Naive thymus-derived CD4-positive, alpha-beta T cell (primary cell): Measurements from ENCODE around the gene CANT1. TPM values are rescaled to one million over a fixed set of nuclear protein-coding genes. Genes with fewer than 3 reads are reported as not detected.

Source experiments
- ATAC-seq: fragments of 150-1000 bp; cut with Tn5 transposase; 2 replicates; pipeline ENCODE4 v1.10.0; 2021; ENCODE audit warnings: mild to moderate bottlenecking, moderate library complexity
- CTCF ChIA-PET: fragments of 350-600 bp; sonication (Branson Sonifier 250); formaldehyde crosslinking; loops from one replicate; lab custom pipeline; 2021; ENCODE audit warnings: antibody characterized with exemption; lab: Charles Lee
- POLR2A ChIA-PET: fragments of 350-600 bp; sonication (Branson Sonifier 250); formaldehyde crosslinking; loops from one replicate; lab custom pipeline; 2021; ENCODE audit warnings: antibody characterized with exemption, inconsistent platforms; lab: Charles Lee
- DNase-seq, 9 donors: peaks; one replicate each; pipeline versions ENCODE4 v3.0.0 to v3.0.0-alpha.2; 2020 to 2022; ENCODE audit warnings: mixed read lengths in 1 of 9
- H3K27ac ChIP-seq: one replicate; pipeline ENCODE4 v1.7.0; 2013; ENCODE audit warnings: mild to moderate bottlenecking, low read depth, low read length, moderate library complexity
- H3K27me3 ChIP-seq, 2 donors: one replicate each; pipeline ENCODE4 v1.7.0; 2013; ENCODE audit warnings: low read length in 2 of 2, mild to moderate bottlenecking in 2 of 2, moderate library complexity in 2 of 2; ENCODE audit not compliant: control insufficient read depth in 2 of 2, insufficient read depth in 2 of 2
- H3K36me3 ChIP-seq, 3 experiments: 1 replicate in 2 of 3; 2 replicates in 1 of 3; pipeline ENCODE4 v1.7.0; 2013; ENCODE audit warnings: low read length in 3 of 3, mild to moderate bottlenecking in 3 of 3, moderate library complexity in 1 of 3; ENCODE audit not compliant: insufficient read depth in 3 of 3, control insufficient read depth in 2 of 3
- H3K4me1 ChIP-seq, 2 donors: one replicate each; pipeline ENCODE4 v1.7.0; 2013; ENCODE audit warnings: low read length in 2 of 2, mild to moderate bottlenecking in 2 of 2, moderate library complexity in 1 of 2; ENCODE audit not compliant: control insufficient read depth in 2 of 2, insufficient read depth in 2 of 2
- H3K4me3 ChIP-seq: 2 replicates; pipeline ENCODE4 v1.7.0; 2013; ENCODE audit warnings: mild to moderate bottlenecking, low read length
- H3K9me3 ChIP-seq, 3 experiments: 1 replicate in 2 of 3; 2 replicates in 1 of 3; pipeline ENCODE4 v1.7.0; 2013; ENCODE audit warnings: low read length in 3 of 3; ENCODE audit not compliant: control insufficient read depth in 2 of 3
- H3K27ac Mint-ChIP-seq, 9 donors: one replicate each; pipeline ENCODE4 v1.8.0; 2020 to 2022; ENCODE audit warnings: mixed read lengths in 9 of 9, mild to moderate bottlenecking in 8 of 9, moderate library complexity in 5 of 9, inconsistent platforms in 2 of 9
- H3K27me3 Mint-ChIP-seq, 5 donors: one replicate each; pipeline ENCODE4 v1.8.0; 2021 to 2022; ENCODE audit warnings: mixed read lengths in 5 of 5, mild to moderate bottlenecking in 1 of 5
- H3K36me3 Mint-ChIP-seq, 5 donors: one replicate each; pipeline ENCODE4 v1.8.0; 2020 to 2022; ENCODE audit warnings: mixed read lengths in 5 of 5, mild to moderate bottlenecking in 3 of 5, inconsistent platforms in 1 of 5
- H3K4me1 Mint-ChIP-seq, 7 donors: one replicate each; pipeline ENCODE4 v1.8.0; 2020 to 2022; ENCODE audit warnings: mixed read lengths in 7 of 7, mild to moderate bottlenecking in 3 of 7, inconsistent platforms in 1 of 7
- H3K4me3 Mint-ChIP-seq, 10 donors: one replicate each; pipeline ENCODE4 v1.8.0; 2020 to 2022; ENCODE audit warnings: mild to moderate bottlenecking in 10 of 10, mixed read lengths in 10 of 10, moderate library complexity in 6 of 10, inconsistent platforms in 2 of 10
- H3K9me3 Mint-ChIP-seq, 11 donors: one replicate each; pipeline ENCODE4 v1.8.0; 2020 to 2022; ENCODE audit warnings: mixed read lengths in 11 of 11, mild to moderate bottlenecking in 4 of 11, inconsistent platforms in 1 of 11, moderate library complexity in 1 of 11
- intact Hi-C, 2 donors: fragments of 100-400 bp; cut with micrococcal nuclease; formaldehyde crosslinking; loops; one replicate each; pipeline ENCODE4 v1.15.1; 2023
- polyA plus RNA-seq, 2 donors: library from polyadenylated mRNA; unstranded; fragments of 300-500 nt; fragmentation: Illumina TruSeq; gene quantifications; one replicate each; pipeline ENCODE4 v1.2.3, GENCODE V29; 2021
- total RNA-seq, 6 experiments: library from RNA in 5 of 6; stranded (reverse) in 5 of 6; gene quantifications; 1 replicate in 5 of 6; 2 replicates in 1 of 6; pipeline ENCODE4 v1.2.3 and lab custom pipeline; 2021 to 2026

Gene CANT1
- total and polyA plus RNA-seq, 7 experiments from 2014 or later = 11.2 to 82.2 (median 42.3) TPM

DNA sequence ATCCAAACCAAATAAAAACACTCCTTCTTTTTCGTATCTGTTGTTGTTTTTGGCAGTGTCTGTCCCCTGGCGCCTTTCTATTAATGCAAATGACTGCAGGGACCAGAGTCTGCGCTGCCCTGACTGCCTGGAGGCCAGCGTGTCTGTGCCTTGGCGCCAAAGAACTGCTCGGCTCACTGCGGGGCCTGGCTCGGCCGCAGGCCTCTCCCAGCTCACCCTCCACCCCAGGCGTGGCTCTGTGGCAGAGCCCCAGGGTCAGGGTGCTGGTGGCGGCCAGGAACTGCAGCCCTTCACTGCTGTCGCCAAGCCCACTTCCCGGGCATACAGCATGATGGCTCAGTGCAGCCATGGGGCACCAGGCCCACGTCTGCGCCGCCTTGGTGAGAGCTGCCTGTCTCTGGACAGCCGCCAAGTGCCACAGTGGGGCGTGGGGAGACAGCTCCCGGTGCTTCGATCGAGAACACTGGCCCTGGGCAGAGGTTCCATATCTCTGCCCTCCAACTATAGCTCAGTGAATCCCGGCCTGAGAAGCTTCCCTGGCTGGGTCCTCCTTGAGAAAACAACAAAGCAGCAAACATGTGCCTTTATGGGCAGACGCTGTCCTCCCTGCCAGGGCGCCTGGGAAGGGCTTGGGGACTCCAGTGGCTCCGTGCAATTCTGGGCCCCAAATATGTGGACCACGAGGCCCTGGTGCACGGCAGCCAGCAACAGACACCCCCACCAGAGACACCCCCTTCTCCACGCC lies 11.1 kb downstream of the CANT1 start:
- Histone ChIP-seq H3K4me3 (no peak overlapping the region), H3K4me1 (no peaks in the 10 kb centered on the region), H3K9me3 (no peaks in the 10 kb centered on the region), H3K36me3 (peaks cover 0 to 86% (median 4%) of the 10 kb centered on the region in 3 experiments), H3K27ac (no peak overlapping the region), H3K27me3 (no peaks in the 10 kb centered on the region)
- H3K9me3 Mint-ChIP-seq = no peaks in the 10 kb centered on the region
- H3K27me3 Mint-ChIP-seq = no peaks in the 10 kb centered on the region
- DNase-seq = no peak
- peaks cover 6 to 25% (median 11%) of the 10 kb centered on the region in 7 donors for H3K4me1 Mint-ChIP-seq
- ChIA-PET POLR2A (no interaction called here), CTCF (no interaction called here)
- H3K27ac Mint-ChIP-seq = peak overlapping the region in 2 of 9 donors; percentile 6 to 41
- H3K36me3 Mint-ChIP-seq = peaks cover 0 to 30% (median 4%) of the 10 kb centered on the region in 5 donors
- H3K4me3 Mint-ChIP-seq = no peak overlapping the region
- no peak for ATAC-seq
- intact Hi-C loops = no loop called here

DNA sequence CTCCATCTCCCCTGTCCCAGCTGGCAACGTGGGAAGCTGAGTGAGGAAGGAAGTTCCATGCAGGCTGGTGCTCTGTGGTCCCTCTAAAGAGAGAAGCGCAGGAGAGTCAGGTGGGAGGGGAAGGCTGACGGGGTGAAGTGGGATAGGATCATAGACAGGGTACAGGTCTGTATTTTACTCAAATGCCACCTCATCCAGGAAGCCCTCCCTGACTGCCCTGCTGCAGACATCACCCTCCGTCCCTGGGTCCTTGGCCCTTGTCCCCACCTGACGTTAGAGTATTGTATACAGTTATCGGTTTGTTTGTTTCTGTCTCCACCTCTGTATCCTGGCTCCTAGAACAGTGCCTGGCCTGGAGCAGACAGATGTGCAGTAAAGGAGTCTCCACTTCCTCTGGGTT lies 11.7 kb downstream of the CANT1 start:
- peaks cover 0 to 36% (median 8%) of the 10 kb centered on the region in 5 donors for H3K36me3 Mint-ChIP-seq
- peaks cover 0 to 85% (median 4%) of the 10 kb centered on the region in 3 experiments for H3K36me3 ChIP-seq
- H3K9me3 ChIP-seq = no peaks in the 10 kb centered on the region
- H3K4me3 Mint-ChIP-seq = no peak overlapping the region
- H3K27me3 Mint-ChIP-seq = no peaks in the 10 kb centered on the region
- intact Hi-C loops = no loop called here
- H3K27ac Mint-ChIP-seq = peak overlapping the region in 2 of 9 donors; percentile 41 to 56
- H3K27ac ChIP-seq = no peak overlapping the region
- H3K9me3 Mint-ChIP-seq = no peaks in the 10 kb centered on the region
- no peak overlapping the region for H3K4me3 ChIP-seq
- H3K4me1 ChIP-seq = no peaks in the 10 kb centered on the region
- DNase-seq (no peak), ATAC-seq (no peak)
- POLR2A ChIA-PET = no interaction called here
- H3K4me1 Mint-ChIP-seq = peaks cover 10 to 26% (median 15%) of the 10 kb centered on the region in 7 donors
- CTCF ChIA-PET = no interaction called here
- no peaks in the 10 kb centered on the region for H3K27me3 ChIP-seq

DNA sequence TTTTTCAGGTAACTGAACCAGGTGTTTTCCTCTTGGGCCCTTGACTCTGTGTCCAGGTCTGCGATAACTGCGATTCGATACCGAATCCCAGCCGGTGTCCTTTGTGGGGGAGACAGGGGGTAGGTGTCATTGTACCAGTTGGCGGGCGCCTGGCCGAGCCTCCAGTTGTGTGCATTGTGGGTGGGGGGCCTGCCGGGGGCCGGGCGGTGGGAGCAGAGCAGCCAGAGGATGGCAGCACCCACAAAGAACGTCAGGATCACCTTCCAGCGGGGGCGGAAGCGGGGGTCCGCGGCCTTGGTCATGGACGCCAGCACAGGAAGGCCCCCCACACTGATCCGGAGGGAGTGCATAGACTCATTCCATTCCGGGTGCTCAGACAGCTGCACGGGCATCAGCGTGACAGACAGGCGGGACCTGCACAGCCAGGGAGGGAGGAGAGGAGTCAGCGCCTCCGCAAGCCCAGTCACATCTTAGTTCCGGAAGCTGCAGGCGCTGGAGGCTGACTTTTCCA lies 12.3 kb downstream of the CANT1 start:
- DNase-seq (no peak), ATAC-seq (no peak)
- Mint-ChIP-seq H3K27me3 (no peaks in the 10 kb centered on the region), H3K4me1 (peaks cover 6 to 22% (median 15%) of the 10 kb centered on the region in 7 donors), H3K9me3 (no peaks in the 10 kb centered on the region), H3K4me3 (no peak overlapping the region), H3K27ac (peak overlapping the region in 1 of 9 donors; percentile 17), H3K36me3 (peaks cover 0 to 35% (median 10%) of the 10 kb centered on the region in 5 donors)
- Histone ChIP-seq H3K4me1 (no peaks in the 10 kb centered on the region), H3K27ac (no peak overlapping the region), H3K9me3 (no peaks in the 10 kb centered on the region), H3K36me3 (peaks cover 0 to 86% (median 4%) of the 10 kb centered on the region in 3 experiments), H3K27me3 (no peaks in the 10 kb centered on the region), H3K4me3 (no peak overlapping the region)
- intact Hi-C loops = no loop called here
- ChIA-PET CTCF (interaction anchor here (0.7 kb wide), 1 partner anchor 15 kb away, joined by 3 read pairs; no protein-coding TSS in a partner anchor), POLR2A (no interaction called here)

GRCh38 chr17:78996781-78997201 lies 12.8 kb downstream of the CANT1 start:
- Histone ChIP-seq H3K4me3 (no peak overlapping the region), H3K27ac (no peak overlapping the region), H3K4me1 (no peaks in the 10 kb centered on the region), H3K36me3 (peaks cover 0 to 86% (median 4%) of the 10 kb centered on the region in 3 experiments), H3K9me3 (no peaks in the 10 kb centered on the region), H3K27me3 (no peaks in the 10 kb centered on the region)
- peaks cover 6 to 17% (median 14%) of the 10 kb centered on the region in 7 donors for H3K4me1 Mint-ChIP-seq
- H3K36me3 Mint-ChIP-seq = peaks cover 0 to 34% (median 10%) of the 10 kb centered on the region in 5 donors
- peak overlapping the region in 1 of 9 donors; percentile 17 for H3K27ac Mint-ChIP-seq
- no peak overlapping the region for H3K4me3 Mint-ChIP-seq
- no peak for DNase-seq
- CTCF ChIA-PET = interaction anchor here (0.7 kb wide), 1 partner anchor 16 kb away, joined by 3 read pairs; no protein-coding TSS in a partner anchor
- H3K27me3 Mint-ChIP-seq = no peaks in the 10 kb centered on the region
- no peaks in the 10 kb centered on the region for H3K9me3 Mint-ChIP-seq
- no peak for ATAC-seq
- POLR2A ChIA-PET = no interaction called here
- intact Hi-C loops = no loop called here

GRCh38 chr17:78995761-78996451 lies 13.7 kb downstream of the CANT1 start:
- ATAC-seq (no peak), DNase-seq (no peak)
- ChIA-PET POLR2A (no interaction called here), CTCF (interaction anchor here (0.9 kb wide), 1 partner anchor 47 kb away, joined by 3 read pairs; no protein-coding TSS in a partner anchor)
- Mint-ChIP-seq H3K4me1 (peaks cover 3 to 14% (median 10%) of the 10 kb centered on the region in 7 donors), H3K4me3 (no peak overlapping the region), H3K9me3 (no peaks in the 10 kb centered on the region), H3K27me3 (no peaks in the 10 kb centered on the region), H3K36me3 (peaks cover 0 to 38% (median 10%) of the 10 kb centered on the region in 5 donors), H3K27ac (peak overlapping the region in 2 of 9 donors; percentile 19 to 28)
- Histone ChIP-seq H3K36me3 (peaks cover 0 to 91% (median 4%) of the 10 kb centered on the region in 3 experiments), H3K4me1 (no peaks in the 10 kb centered on the region), H3K27ac (no peak overlapping the region), H3K4me3 (no peak overlapping the region), H3K27me3 (no peaks in the 10 kb centered on the region), H3K9me3 (no peaks in the 10 kb centered on the region)
- intact Hi-C loops = no loop called here

DNA sequence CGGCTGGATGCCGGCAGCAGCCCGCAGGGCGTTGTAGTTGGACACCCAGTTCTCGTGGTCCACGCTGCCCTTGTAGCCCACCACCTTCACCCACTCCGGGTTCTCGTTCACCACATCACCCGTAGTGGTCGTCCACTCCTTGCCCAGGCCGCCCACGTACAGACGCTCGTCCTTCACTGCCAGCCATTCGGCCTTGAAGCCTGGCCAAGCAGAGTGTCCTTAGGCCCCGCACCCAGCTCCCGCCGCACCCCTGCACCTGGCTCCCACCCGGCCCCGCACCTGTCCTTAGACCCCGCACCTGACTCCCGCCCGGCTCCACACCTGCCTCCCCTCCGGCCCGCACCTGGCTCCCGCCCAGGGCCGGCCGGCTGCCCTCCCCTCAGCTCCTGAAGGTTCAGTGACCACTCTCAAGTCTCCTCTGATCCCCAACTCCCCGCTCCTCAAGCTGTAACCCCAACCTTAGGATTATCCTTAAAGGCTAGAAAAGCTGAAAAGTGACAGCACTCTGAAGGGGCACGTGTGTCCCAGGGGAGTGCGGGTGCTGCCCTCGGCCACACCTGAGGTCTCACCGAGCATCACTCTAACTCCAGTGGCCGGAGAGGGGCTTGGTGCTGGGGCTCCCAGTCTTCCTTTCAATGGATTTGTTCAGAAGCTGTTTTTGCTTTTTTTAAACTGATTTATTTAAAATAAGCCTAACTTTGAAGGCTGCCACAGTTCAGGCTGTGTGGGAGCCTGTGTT lies 14.4 kb downstream of the CANT1 start:
- ATAC-seq (no peak), DNase-seq (no peak)
- no peaks in the 10 kb centered on the region for H3K9me3 ChIP-seq
- no peaks in the 10 kb centered on the region for H3K27me3 Mint-ChIP-seq
- H3K4me3 ChIP-seq = no peak overlapping the region
- no peak overlapping the region for H3K27ac ChIP-seq
- ChIA-PET CTCF (interaction anchor here (0.9 kb wide), 1 partner anchor 47 kb away, joined by 3 read pairs; no protein-coding TSS in a partner anchor), POLR2A (no interaction called here)
- no peak overlapping the region for H3K4me3 Mint-ChIP-seq
- no peaks in the 10 kb centered on the region for H3K9me3 Mint-ChIP-seq
- H3K4me1 ChIP-seq = no peaks in the 10 kb centered on the region
- peaks cover 0 to 14% (median 8%) of the 10 kb centered on the region in 7 donors for H3K4me1 Mint-ChIP-seq
- intact Hi-C loops = no loop called here
- peaks cover 0 to 42% (median 10%) of the 10 kb centered on the region in 5 donors for H3K36me3 Mint-ChIP-seq
- peaks cover 0 to 93% (median 4%) of the 10 kb centered on the region in 3 experiments for H3K36me3 ChIP-seq
- no peak overlapping the region for H3K27ac Mint-ChIP-seq
- no peaks in the 10 kb centered on the region for H3K27me3 ChIP-seq
